Esophagus muscularis mucosa (tissue), 3 donors: ENCODE results near the gene RTBDN.

Experiments used
- CTCF ChIP-seq, 3 experiments: fragments of 200-600 bp in 2 of 3; fragments of 450-650 bp in 1 of 3; sonication (generic) in 2 of 3; IDR thresholded peaks; one replicate each; pipeline ENCODE4 v1.5.1; 2017 to 2019; ENCODE audit warnings: antibody characterized with exemption in 3 of 3, mild to moderate bottlenecking in 2 of 3, moderate library complexity in 1 of 3
- POLR2AphosphoS5 ChIP-seq, 2 donors: sonication (generic); formaldehyde crosslinking; IDR thresholded peaks; one replicate each; pipeline ENCODE4 v1.6.1; 2017; ENCODE audit warnings: antibody characterized with exemption in 2 of 2

GRCh38 chr19:12804051-12804450 is 30.3 kb downstream of the RTBDN start:
- TF ChIP-seq POLR2AphosphoS5 (IDR thresholded peaks at IDR 0.05) (no peak), CTCF (IDR thresholded peaks at IDR 0.05) (no peak)
